Mucosa of descending colon (tissue), 3 donors: ENCODE data around the gene YARS2. TPM values are rescaled to one million over a fixed set of nuclear protein-coding genes. Genes with fewer than 3 reads are reported as not detected.

Source experiments
- ATAC-seq: fragments of 200-7000 bp; cut with Tn5 transposase; one replicate; pipeline ENCODE4 v1.9.1; 2020; ENCODE audit warnings: mild to moderate bottlenecking, moderate library complexity
- DNase-seq, 3 donors: peaks; one replicate each; pipeline ENCODE4 v3.0.0-alpha.2; 2020
- H3K36me3 ChIP-seq: fragments of 200-600 bp; one replicate; pipeline ENCODE4 v1.8.0; 2021; ENCODE audit warnings: low read depth, mild to moderate bottlenecking
- H3K4me1 ChIP-seq: fragments of 200-600 bp; one replicate; pipeline ENCODE4 v1.8.0; 2021; ENCODE audit warnings: low read depth, mild to moderate bottlenecking
- H3K4me3 ChIP-seq: fragments of 200-600 bp; one replicate; pipeline ENCODE4 v1.8.0; 2021; ENCODE audit warnings: mild to moderate bottlenecking
- H3K9me3 ChIP-seq: fragments of 200-600 bp; one replicate; pipeline ENCODE4 v1.8.0; 2021; ENCODE audit warnings: mild to moderate bottlenecking
- intact Hi-C, 2 donors: fragments of 100-400 bp; cut with DNase I in 1 of 2; cut with micrococcal nuclease in 1 of 2; formaldehyde crosslinking; loops; one replicate each; pipeline versions ENCODE4 v1.11.0 to v1.11.1; 2022; cut with DNase I, micrococcal nuclease
- total RNA-seq, 3 donors: library from RNA; stranded (reverse); fragmentation: NEBNext Ultra II Directional in 2 of 3; extraction: Animal tissue kit (Norgen Biotek cat#: 25700) in 2 of 3; gene quantifications; one replicate each; pipeline versions ENCODE4 v1.2.1 to v1.2.4, GENCODE V29; 2021 to 2023
- TF ChIP-seq, protein P1 (sequence below): fragments of 200-600 bp; IDR thresholded peaks from one replicate; pipeline ENCODE4 v1.8.0; 2022; ENCODE audit warnings: antibody characterized with exemption, mild to moderate bottlenecking
- donor health status: DM: no; HTN: no; CAD: no; lungs with moderate emphysema.
- donor health status: DM: no; HTN: no; CAD: no.
- donor health status: DM: no; HTN: yes; CAD: no.

The YARS2 gene
- total RNA-seq, 3 donors from 2014 or later = 11.7 to 13.4 (median 12.0) TPM

DNA sequence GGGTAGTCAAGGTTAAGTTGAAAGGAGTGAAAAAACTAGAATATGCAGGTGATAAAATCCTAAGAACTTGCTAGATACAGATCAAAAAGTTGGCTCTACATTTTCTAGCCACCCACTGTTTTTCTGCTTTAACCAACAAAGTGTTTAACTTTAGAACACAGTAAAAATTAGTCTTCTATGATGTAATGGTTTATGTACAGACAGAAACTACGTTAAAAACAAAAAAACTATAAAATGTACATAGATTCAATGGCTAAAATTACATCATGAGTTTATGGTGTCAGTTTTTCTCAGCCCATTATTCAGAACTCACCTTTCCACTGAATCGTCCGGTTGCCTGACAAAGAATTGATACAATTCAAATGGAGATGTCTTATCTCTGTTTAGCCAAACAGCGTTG is 2.1 kb downstream of the YARS2 start:
- Histone ChIP-seq H3K36me3 (peaks cover 5% of the 10 kb centered on the region), H3K4me3 (no peak overlapping the region), H3K9me3 (no peaks in the 10 kb centered on the region), H3K4me1 (peaks cover 20% of the 10 kb centered on the region)
- intact Hi-C loops = loop anchor here in 1 of 2 donors (10.0 kb wide), 1 partner anchor 161 kb away; no protein-coding TSS in a partner anchor
- ATAC-seq (no peak), DNase-seq (no peak)
- TF ChIP-seq, protein P1, sequence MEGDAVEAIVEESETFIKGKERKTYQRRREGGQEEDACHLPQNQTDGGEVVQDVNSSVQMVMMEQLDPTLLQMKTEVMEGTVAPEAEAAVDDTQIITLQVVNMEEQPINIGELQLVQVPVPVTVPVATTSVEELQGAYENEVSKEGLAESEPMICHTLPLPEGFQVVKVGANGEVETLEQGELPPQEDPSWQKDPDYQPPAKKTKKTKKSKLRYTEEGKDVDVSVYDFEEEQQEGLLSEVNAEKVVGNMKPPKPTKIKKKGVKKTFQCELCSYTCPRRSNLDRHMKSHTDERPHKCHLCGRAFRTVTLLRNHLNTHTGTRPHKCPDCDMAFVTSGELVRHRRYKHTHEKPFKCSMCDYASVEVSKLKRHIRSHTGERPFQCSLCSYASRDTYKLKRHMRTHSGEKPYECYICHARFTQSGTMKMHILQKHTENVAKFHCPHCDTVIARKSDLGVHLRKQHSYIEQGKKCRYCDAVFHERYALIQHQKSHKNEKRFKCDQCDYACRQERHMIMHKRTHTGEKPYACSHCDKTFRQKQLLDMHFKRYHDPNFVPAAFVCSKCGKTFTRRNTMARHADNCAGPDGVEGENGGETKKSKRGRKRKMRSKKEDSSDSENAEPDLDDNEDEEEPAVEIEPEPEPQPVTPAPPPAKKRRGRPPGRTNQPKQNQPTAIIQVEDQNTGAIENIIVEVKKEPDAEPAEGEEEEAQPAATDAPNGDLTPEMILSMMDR = no peak

DNA sequence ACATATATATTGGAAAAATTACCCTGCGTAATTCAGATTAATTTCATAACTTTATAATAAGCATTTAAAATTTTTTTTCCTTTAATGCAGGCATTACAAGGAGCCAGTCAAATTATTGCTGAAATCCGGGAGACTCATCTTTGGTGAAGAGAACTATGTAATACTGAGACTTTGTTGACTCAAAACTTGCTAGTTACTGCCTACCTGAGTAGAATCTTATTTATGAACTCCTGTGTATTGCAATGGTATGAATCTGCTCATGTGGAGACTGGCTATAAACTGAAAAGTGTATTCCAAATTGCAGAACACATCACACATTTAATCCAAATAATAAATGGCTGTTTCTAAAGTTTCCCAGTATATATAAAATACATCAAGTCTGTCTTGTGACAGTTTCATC is 12.4 kb downstream of the YARS2 start:
- no peak overlapping the region for H3K4me3 ChIP-seq
- ATAC-seq (no peak), DNase-seq (no peak)
- intact Hi-C loops = no loop called here
- TF ChIP-seq, protein P1 = no peak
- no peaks in the 10 kb centered on the region for H3K4me1 ChIP-seq
- peaks cover 4% of the 10 kb centered on the region for H3K36me3 ChIP-seq
- no peaks in the 10 kb centered on the region for H3K9me3 ChIP-seq

DNA sequence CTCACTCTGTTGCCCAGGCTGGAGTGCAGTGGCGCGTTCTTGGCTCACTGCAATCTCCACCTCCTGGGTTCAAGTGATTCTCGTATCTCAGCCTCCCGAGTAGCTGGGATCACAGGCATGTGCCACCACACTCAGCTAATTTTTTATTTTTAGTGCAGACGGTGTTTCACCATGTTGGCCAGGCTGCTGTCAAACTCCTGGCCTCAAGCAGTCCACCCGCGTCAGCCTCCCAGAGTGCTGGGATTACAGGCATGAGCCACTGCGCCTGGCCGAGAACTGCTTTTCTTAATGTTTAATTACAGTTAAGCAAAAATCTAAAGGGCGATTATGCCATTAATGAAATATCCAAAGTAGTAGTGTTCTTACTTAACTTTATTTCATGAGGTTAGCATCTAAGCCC is 13.6 kb downstream of the YARS2 start:
- no peaks in the 10 kb centered on the region for H3K9me3 ChIP-seq
- TF ChIP-seq, protein P1 = no peak
- H3K4me3 ChIP-seq = no peak overlapping the region
- DNase-seq (no peak), ATAC-seq (no peak)
- H3K36me3 ChIP-seq = peaks cover 4% of the 10 kb centered on the region
- H3K4me1 ChIP-seq = no peaks in the 10 kb centered on the region
- intact Hi-C loops = no loop called here

DNA sequence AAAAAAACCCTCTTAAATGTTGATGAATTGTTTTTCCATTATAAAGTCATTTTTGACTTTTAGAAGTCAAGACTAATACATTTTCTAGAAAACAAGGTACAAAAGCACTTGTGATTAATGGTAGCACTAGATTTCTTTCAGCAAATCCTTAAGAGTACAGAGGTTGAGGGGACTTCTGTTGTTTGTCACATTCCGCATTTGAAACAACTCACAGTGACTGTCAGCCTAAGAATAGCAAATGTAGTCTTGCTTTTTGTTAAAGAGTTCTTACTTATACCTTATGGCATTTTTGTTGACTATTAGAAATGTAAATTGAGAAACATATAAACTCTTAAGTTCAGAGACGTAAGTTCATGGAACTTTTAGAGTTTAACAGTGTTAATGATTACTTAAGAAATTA is 16.4 kb downstream of the YARS2 start:
- no peak for ATAC-seq
- Histone ChIP-seq H3K4me1 (no peaks in the 10 kb centered on the region), H3K9me3 (no peaks in the 10 kb centered on the region), H3K36me3 (no peaks in the 10 kb centered on the region), H3K4me3 (no peak overlapping the region)
- TF ChIP-seq, protein P1 = no peak
- DNase-seq = no peak
- intact Hi-C loops = no loop called here

GRCh38 chr12:32737715-32738114 is 18.0 kb downstream of the YARS2 start:
- ATAC-seq (no peak), DNase-seq (no peak)
- TF ChIP-seq, protein P1 = no peak
- H3K9me3 ChIP-seq = no peaks in the 10 kb centered on the region
- H3K4me3 ChIP-seq = no peak overlapping the region
- intact Hi-C loops = no loop called here
- H3K4me1 ChIP-seq = no peaks in the 10 kb centered on the region
- H3K36me3 ChIP-seq = no peaks in the 10 kb centered on the region

DNA sequence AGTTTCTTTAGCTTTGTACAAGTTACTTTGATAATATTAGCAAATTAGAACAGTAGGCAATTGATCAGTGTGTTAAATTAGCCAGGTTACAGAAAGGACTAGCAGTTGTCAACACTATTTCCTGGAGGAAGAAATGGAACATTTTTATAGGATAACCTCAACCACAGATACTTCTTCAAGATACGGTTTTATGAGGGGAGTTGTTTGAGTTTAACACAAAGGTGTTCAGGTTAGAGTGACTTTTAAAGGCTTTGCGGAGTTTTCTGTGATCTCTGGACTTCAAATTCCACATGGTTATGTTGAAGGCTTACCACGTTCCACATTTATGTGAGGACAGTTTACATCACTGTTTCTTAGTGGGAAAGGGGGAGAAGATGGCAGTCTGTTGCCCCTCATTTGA is 19.3 kb downstream of the YARS2 start:
- peak; percentile 75 for ATAC-seq
- DNase-seq = no peak
- no peaks in the 10 kb centered on the region for H3K36me3 ChIP-seq
- H3K4me1 ChIP-seq = no peaks in the 10 kb centered on the region
- H3K9me3 ChIP-seq = no peaks in the 10 kb centered on the region
- intact Hi-C loops = no loop called here
- TF ChIP-seq, protein P1 = no peak
- no peak overlapping the region for H3K4me3 ChIP-seq
